SW480 (cell line): ENCODE results near the gene GAS2.

ENCODE experiments used
- DNase-seq: peaks from one replicate; pipeline ENCODE4 v3.0.0-alpha.2; 2016; ENCODE audit warnings: low spot score

Gene GAS2

GRCh38 chr11:22674470-22675439 lies 8.3 kb downstream of the GAS2 start:
- peak; percentile 15 for DNase-seq

GRCh38 chr11:22677153-22677903 lies 10.9 kb downstream of the GAS2 start:
- DNase-seq, result no peak

GRCh38 chr11:22680628-22681027 lies 14.2 kb downstream of the GAS2 start:
- no peak for DNase-seq

- no peak for DNase-seq
Observed at GRCh38 chr11:22681281-22681812, 14.9 kb downstream of the GAS2 start.

- no peak for DNase-seq
Observed at GRCh38 chr11:22684082-22684481, 17.7 kb downstream of the GAS2 start.

- DNase-seq, result no peak
Observed at GRCh38 chr11:22685111-22685510, 18.7 kb downstream of the GAS2 start.

GRCh38 chr11:22688914-22689313 lies 22.5 kb downstream of the GAS2 start:
- DNase-seq, result no peak

- no peak for DNase-seq
Observed at GRCh38 chr11:22690257-22690656, 23.8 kb downstream of the GAS2 start.

GRCh38 chr11:22690871-22691270 lies 24.5 kb downstream of the GAS2 start:
- no peak for DNase-seq

GRCh38 chr11:22699388-22699787 lies 33.0 kb downstream of the GAS2 start:
- no peak for DNase-seq

GRCh38 chr11:22702031-22702430 lies 35.6 kb downstream of the GAS2 start:
- DNase-seq, result no peak

- DNase-seq, result peak; percentile 89
Observed at GRCh38 chr11:22703040-22703439, 36.6 kb downstream of the GAS2 start.

GRCh38 chr11:22703591-22703990 lies 37.2 kb downstream of the GAS2 start:
- DNase-seq, result peak; percentile 72

- no peak for DNase-seq
Observed at GRCh38 chr11:22707119-22707899, 40.9 kb downstream of the GAS2 start.

GRCh38 chr11:22711071-22711770 lies 44.8 kb downstream of the GAS2 start:
- no peak for DNase-seq

- DNase-seq, result no peak
Observed at GRCh38 chr11:22711880-22712279, 45.5 kb downstream of the GAS2 start.

GRCh38 chr11:22713336-22713735 lies 46.9 kb downstream of the GAS2 start:
- no peak for DNase-seq

- no peak for DNase-seq
Observed at GRCh38 chr11:22715971-22716370, 49.6 kb downstream of the GAS2 start.

GRCh38 chr11:22720457-22720856 lies 54.0 kb downstream of the GAS2 start:
- no peak for DNase-seq

- DNase-seq, result no peak
Observed at GRCh38 chr11:22723274-22723673, 56.9 kb downstream of the GAS2 start.

- DNase-seq, result no peak
Observed at GRCh38 chr11:22725079-22725478, 58.7 kb downstream of the GAS2 start.
